Omental fat pad (tissue), 4 donors: ENCODE measurements around the gene TMEM178B. TPM values are rescaled to one million over a fixed set of nuclear protein-coding genes. Genes with fewer than 3 reads are reported as not detected.

ENCODE experiments used
- ATAC-seq: fragments of 150-250 bp; one replicate; pipeline ENCODE4 v1.9.1; 2016; ENCODE audit warnings: mild to moderate bottlenecking, moderate library complexity; ENCODE audit not compliant: low FRiP score
- DNase-seq: peaks from one replicate; pipeline ENCODE4 v3.0.0-alpha.2; 2019; ENCODE audit warnings: low spot score
- total RNA-seq, 4 donors: library from RNA; depleted of rRNA; stranded (reverse); fragments of >200 nt; gene quantifications; one replicate each; pipeline ENCODE4 v1.1.0, GENCODE V29; 2016
- TF ChIP-seq, protein P1 (sequence below), 3 donors: fragments of 450-650 bp; IDR thresholded peaks; one replicate each; pipeline ENCODE4 v1.5.1; 2016 to 2017; ENCODE audit warnings: antibody characterized with exemption in 3 of 3, mild to moderate bottlenecking in 3 of 3, moderate library complexity in 2 of 3

The TMEM178B gene
- total RNA-seq, 4 donors from 2014 or later, result 0.50 to 1.3 (median 0.81) TPM

DNA sequence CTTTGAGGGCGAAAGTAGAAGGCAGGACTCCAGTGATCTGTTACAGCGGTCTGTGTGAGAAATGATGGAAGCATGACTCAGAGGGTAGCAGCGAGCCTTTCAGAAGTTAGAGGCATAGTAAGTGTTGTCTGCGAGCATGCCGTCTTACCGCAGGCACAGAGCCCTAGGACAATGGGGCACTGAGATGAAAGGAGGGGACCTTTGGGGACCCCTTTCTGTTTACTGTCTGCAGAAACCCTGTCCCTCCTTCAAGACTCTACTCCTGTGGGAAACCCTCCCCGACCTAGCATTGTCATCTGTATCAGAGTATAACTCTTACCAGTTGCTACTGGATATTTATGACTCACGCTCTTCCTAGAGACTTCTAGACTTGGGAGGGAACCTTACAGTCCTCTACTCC is 390.1 kb downstream of the TMEM178B start:
- DNase-seq (no peak), ATAC-seq (no peak)
- TF ChIP-seq, protein P1, sequence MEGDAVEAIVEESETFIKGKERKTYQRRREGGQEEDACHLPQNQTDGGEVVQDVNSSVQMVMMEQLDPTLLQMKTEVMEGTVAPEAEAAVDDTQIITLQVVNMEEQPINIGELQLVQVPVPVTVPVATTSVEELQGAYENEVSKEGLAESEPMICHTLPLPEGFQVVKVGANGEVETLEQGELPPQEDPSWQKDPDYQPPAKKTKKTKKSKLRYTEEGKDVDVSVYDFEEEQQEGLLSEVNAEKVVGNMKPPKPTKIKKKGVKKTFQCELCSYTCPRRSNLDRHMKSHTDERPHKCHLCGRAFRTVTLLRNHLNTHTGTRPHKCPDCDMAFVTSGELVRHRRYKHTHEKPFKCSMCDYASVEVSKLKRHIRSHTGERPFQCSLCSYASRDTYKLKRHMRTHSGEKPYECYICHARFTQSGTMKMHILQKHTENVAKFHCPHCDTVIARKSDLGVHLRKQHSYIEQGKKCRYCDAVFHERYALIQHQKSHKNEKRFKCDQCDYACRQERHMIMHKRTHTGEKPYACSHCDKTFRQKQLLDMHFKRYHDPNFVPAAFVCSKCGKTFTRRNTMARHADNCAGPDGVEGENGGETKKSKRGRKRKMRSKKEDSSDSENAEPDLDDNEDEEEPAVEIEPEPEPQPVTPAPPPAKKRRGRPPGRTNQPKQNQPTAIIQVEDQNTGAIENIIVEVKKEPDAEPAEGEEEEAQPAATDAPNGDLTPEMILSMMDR (IDR thresholded peaks at IDR 0.05), result no peak

DNA sequence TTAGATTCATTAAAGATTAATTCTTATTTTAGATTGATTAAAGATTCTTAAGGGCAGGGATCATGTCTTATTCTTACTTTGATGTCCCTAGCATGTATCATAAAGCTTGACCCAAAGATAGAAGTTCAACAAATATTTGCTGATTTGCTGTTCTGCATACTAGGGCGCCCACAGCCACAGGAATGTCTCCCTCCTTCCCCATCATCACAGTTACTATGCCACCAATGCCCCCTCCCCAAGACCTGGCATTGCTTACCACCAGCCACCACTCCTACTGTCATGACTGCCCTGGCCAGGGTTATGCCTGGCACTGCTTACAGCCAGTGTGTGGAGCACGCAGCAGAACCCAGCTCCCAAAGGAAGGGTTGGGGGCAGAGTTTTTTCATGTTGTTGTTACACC is 390.7 kb downstream of the TMEM178B start:
- ATAC-seq (no peak), DNase-seq (no peak)
- TF ChIP-seq, protein P1 (IDR thresholded peaks at IDR 0.05), result no peak

DNA sequence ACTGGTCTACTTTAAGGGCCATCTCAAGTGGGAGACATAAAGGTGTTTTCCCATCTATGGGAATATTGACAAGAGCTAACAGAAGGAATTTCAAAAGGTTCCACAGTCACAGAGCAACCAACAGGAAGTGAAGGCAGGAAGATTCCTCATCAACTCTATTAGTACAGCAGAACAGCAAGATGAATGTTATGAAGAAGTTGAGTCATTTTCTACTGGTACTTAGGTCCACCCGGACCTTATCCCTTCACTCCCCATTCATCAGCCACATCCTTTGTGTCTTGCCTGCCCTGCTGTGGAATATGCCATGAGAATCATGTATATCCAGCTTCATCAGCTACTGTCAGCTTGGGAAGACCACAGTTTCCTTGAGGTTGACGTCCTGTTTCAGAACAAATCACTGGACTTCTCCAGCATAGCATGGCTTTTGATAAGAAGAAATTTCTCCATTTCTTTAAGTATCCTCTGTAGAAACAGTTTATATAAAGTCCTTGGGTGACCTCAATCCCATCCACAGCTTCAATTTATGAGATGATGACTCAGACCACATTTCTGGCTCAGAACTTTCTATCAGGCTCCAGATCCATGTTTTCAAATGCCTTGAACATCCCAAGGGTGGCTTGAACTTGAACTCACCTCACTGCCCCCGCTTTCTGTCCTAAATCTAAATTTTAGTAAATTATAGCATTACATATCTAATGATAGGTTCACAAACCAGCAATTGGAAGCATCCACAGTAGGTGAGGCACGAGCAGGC is 392.5 kb downstream of the TMEM178B start:
- TF ChIP-seq, protein P1 (IDR thresholded peaks at IDR 0.05), result no peak
- ATAC-seq (no peak), DNase-seq (no peak)

DNA sequence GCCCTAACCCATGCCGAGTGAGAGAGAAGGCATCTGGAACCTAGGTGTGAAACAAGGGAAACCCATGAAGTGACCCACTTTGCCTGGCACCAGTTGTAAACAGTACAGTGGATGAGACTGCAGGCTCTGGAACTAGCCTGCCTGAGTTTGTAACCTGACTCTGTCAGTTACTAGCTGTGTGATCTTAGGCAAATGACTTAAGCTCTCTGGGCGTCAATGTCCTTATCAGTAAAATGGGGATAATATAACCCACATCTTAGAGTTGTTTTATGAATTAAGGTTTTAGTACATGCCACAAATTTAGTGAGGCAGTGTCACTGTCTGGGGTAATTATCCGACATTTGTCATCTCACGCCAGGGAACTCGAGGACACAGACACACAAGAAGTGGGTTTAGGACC is 394.5 kb downstream of the TMEM178B start:
- no peak for ATAC-seq

DNA sequence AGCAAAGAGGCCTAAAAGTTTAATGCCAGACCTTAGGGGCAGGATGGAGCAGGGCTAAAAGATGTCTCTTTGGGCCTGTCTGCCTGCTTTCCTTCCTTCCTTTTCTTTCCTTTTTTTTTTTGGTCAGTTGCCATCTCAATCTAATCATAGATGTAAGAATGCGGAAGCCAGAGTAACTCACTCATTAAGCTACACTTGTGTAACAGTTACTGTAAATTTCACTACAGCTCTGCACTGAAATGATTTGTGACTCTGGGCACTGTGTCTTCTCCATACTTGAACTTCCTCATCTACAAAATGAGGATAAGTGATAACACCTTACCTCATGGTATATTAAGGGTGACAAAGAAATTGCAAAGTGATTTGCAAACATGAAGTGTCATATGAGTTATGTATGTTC is 401.8 kb downstream of the TMEM178B start:
- DNase-seq (no peak), ATAC-seq (no peak)
- TF ChIP-seq, protein P1 (IDR thresholded peaks at IDR 0.05), result no peak

More for the DNA sequence above, 394.5 kb downstream of the TMEM178B start:
- TF ChIP-seq, protein P1 (IDR thresholded peaks at IDR 0.05), result no peak
- DNase-seq, result no peak

DNA sequence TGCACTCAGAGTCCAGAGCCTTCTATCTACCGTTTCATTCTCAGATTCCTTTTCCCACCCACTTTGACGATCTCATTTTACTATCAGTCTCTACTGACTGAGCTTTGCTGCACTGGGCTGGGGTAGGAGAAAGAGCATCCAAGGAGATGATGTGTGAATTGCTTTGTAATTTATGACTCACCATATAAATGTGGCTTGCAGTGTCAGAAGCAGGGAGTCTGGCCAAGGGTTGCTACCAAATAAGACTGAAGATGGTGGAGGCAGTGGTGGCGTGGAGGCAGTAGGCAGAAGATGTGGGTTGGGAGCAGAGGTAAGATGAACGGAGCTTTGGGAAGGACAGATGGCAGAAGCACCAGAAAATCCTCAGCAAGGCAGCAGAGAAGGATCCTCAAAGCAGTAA is 404.0 kb downstream of the TMEM178B start:
- TF ChIP-seq, protein P1 (IDR thresholded peaks at IDR 0.05), result no peak
- DNase-seq (no peak), ATAC-seq (no peak)

DNA sequence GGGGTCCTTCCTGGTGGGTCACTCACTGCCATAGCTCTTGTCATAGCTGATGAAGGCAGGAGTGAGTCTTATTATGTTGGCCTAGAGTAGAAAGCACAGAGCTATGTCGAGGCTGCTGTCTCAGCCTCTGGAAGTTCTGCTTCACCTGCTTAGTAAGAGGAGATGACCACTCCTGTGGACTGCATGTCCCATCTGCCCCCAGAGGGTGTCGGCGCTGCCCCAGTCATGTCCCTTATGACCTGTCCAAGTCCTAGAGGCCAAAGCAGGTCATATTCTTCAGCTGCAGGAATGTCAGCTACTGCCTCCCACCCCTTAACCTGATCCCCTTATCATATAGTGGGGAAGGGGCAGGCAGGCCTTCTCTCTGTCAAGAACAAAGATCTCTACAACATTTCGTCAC is 405.0 kb downstream of the TMEM178B start:
- TF ChIP-seq, protein P1 (IDR thresholded peaks at IDR 0.05), result no peak
- no peak for DNase-seq
- ATAC-seq, result no peak
